Smooth muscle cell (in vitro differentiated cells): ENCODE data around the gene SLC26A1. TPM values are rescaled to one million over a fixed set of nuclear protein-coding genes. Genes with fewer than 3 reads are reported as not detected.

ENCODE experiments used
- DNase-seq: peaks from one replicate; lab custom pipeline; 2025; ENCODE audit not compliant: unreplicated experiment; lab: John Stamatoyannopoulos, UW
- H2AFZ ChIP-seq: fragments of 200-600 bp; sonication (generic); 2 replicates; pipeline ENCODE4 v1.6.0; 2016; ENCODE audit warnings: antibody characterized with exemption, low read depth, mild to moderate bottlenecking
- H3F3A ChIP-seq: fragments of 200-600 bp; sonication (generic); 2 replicates; pipeline ENCODE4 v1.6.0; 2017; ENCODE audit warnings: antibody characterized with exemption, low read depth
- H3K27ac ChIP-seq: fragments of 200-600 bp; sonication (generic); 2 replicates; pipeline ENCODE4 v1.5.1; 2016; ENCODE audit warnings: low read depth, mild to moderate bottlenecking
- H3K27me3 ChIP-seq: fragments of 200-600 bp; sonication (generic); 2 replicates; pipeline ENCODE4 v1.6.1; 2016; ENCODE audit warnings: low read depth, mild to moderate bottlenecking
- H3K36me3 ChIP-seq: fragments of 200-600 bp; sonication (generic); 2 replicates; pipeline ENCODE4 v1.5.1; 2016; ENCODE audit warnings: low read depth
- H3K4me1 ChIP-seq: fragments of 200-600 bp; sonication (generic); 2 replicates; pipeline ENCODE4 v1.5.1; 2016; ENCODE audit warnings: low read depth
- H3K4me2 ChIP-seq: fragments of 200-600 bp; sonication (generic); 2 replicates; pipeline ENCODE4 v1.6.0; 2016; ENCODE audit warnings: mild to moderate bottlenecking
- H3K4me3 ChIP-seq: fragments of 200-600 bp; sonication (generic); 2 replicates; pipeline ENCODE4 v1.5.1; 2016; ENCODE audit warnings: mild to moderate bottlenecking
- H3K79me2 ChIP-seq: fragments of 200-600 bp; sonication (generic); 2 replicates; pipeline ENCODE4 v1.6.0; 2016; ENCODE audit warnings: low read depth, mild to moderate bottlenecking
- H3K9ac ChIP-seq: fragments of 200-600 bp; sonication (generic); 2 replicates; pipeline ENCODE4 v1.6.0; 2016; ENCODE audit warnings: low read depth
- H3K9me3 ChIP-seq: fragments of 200-600 bp; sonication (generic); replicated peaks from 2 replicates; pipeline ENCODE4 v1.5.1; 2016; ENCODE audit warnings: low read depth
- H4K20me1 ChIP-seq: fragments of 200-600 bp; sonication (generic); 2 replicates; pipeline ENCODE4 v1.6.0; 2016; ENCODE audit warnings: low read depth
- CTCF ChIP-seq: fragments of 200-600 bp; sonication (generic); IDR thresholded peaks from 2 replicates; pipeline ENCODE4 v1.5.1; 2017; ENCODE audit warnings: borderline replicate concordance, mild to moderate bottlenecking, antibody characterized with exemption; ENCODE audit not compliant: insufficient read depth, poor library complexity, severe bottlenecking
- WGBS: methylation state at CpG from one replicate; pipeline ENCODE4 v1.1.7; 2016; ENCODE audit warnings: low lambda C conversion rate; 5-methylcytosine and 5-hydroxymethylcytosine counted together
- polyA plus RNA-seq: library from polyadenylated mRNA; unstranded; fragments of >200 nt; fragmentation: Nextera tagmentation; extraction: Ambion mirVana; gene quantifications from 2 replicates; pipeline ENCODE4 v1.2.1, GENCODE V29; 2016
- total RNA-seq: library from RNA; depleted of rRNA; stranded (reverse); fragments of >200 nt; gene quantifications from 2 replicates; pipeline ENCODE4 v1.2.3, GENCODE V29; 2014

The SLC26A1 gene
- total and polyA plus RNA-seq, 2 experiments from 2014 or later: 0.67 to 1.7 TPM

- Histone ChIP-seq H3K27ac (no peak overlapping the region), H3F3A (no peaks in the 10 kb centered on the region), H3K9me3 (no peaks in the 10 kb centered on the region), H3K79me2 (no peaks in the 10 kb centered on the region), H3K9ac (no peak overlapping the region), H3K27me3 (no peaks in the 10 kb centered on the region), H3K4me3 (no peak overlapping the region), H3K4me1 (peaks cover 17% of the 10 kb centered on the region), H3K36me3 (no peaks in the 10 kb centered on the region), H4K20me1 (no peaks in the 10 kb centered on the region), H3K4me2 (no peak overlapping the region), H2AFZ (no peak overlapping the region)
- no peak for DNase-seq
- 91% methylated on average over 16 of the region's 16 CpGs for WGBS
- no peak for TF ChIP-seq CTCF
These were observed 45.8 kb upstream of the SLC26A1 start for GRCh38 chr4:1038948-1039492.

GRCh38 chr4:1036976-1037810 lies 44.0 kb upstream of the SLC26A1 start:
- no peaks in the 10 kb centered on the region for H4K20me1 ChIP-seq
- no peak overlapping the region for H2AFZ ChIP-seq
- H3K9me3 ChIP-seq: no peaks in the 10 kb centered on the region
- H3K4me2 ChIP-seq: no peak overlapping the region
- no peak overlapping the region for H3K9ac ChIP-seq
- H3K27ac ChIP-seq: no peak overlapping the region
- no peaks in the 10 kb centered on the region for H3F3A ChIP-seq
- peaks cover 14% of the 10 kb centered on the region for H3K4me1 ChIP-seq
- no peak for TF ChIP-seq CTCF
- H3K79me2 ChIP-seq: no peaks in the 10 kb centered on the region
- H3K4me3 ChIP-seq: no peak overlapping the region
- no peak for DNase-seq
- WGBS: 86% methylated on average over 22 of the region's 26 CpGs
- H3K36me3 ChIP-seq: no peaks in the 10 kb centered on the region
- no peaks in the 10 kb centered on the region for H3K27me3 ChIP-seq

- H3K79me2 ChIP-seq: no peaks in the 10 kb centered on the region
- H3K4me3 ChIP-seq: no peak overlapping the region
- no peak overlapping the region for H3K9ac ChIP-seq
- no peaks in the 10 kb centered on the region for H3K27me3 ChIP-seq
- no peak for TF ChIP-seq CTCF
- H3K36me3 ChIP-seq: no peaks in the 10 kb centered on the region
- H2AFZ ChIP-seq: no peak overlapping the region
- H3K4me1 ChIP-seq: peaks cover 14% of the 10 kb centered on the region
- 93% methylated on average over 10 of the region's 15 CpGs for WGBS
- no peak overlapping the region for H3K4me2 ChIP-seq
- no peak for DNase-seq
- no peaks in the 10 kb centered on the region for H3K9me3 ChIP-seq
- no peak overlapping the region for H3K27ac ChIP-seq
- H3F3A ChIP-seq: no peaks in the 10 kb centered on the region
- no peaks in the 10 kb centered on the region for H4K20me1 ChIP-seq
These were observed 42.9 kb upstream of the SLC26A1 start for GRCh38 chr4:1036095-1036494.

- Histone ChIP-seq H2AFZ (no peak overlapping the region), H3K27ac (no peak overlapping the region), H3K4me1 (peaks cover 10% of the 10 kb centered on the region), H3K4me2 (no peak overlapping the region), H4K20me1 (no peaks in the 10 kb centered on the region), H3K27me3 (no peaks in the 10 kb centered on the region), H3K4me3 (no peak overlapping the region), H3K9ac (no peak overlapping the region), H3F3A (no peaks in the 10 kb centered on the region), H3K9me3 (no peaks in the 10 kb centered on the region), H3K36me3 (no peaks in the 10 kb centered on the region), H3K79me2 (no peaks in the 10 kb centered on the region)
- no peak for TF ChIP-seq CTCF
- no peak for DNase-seq
- 92% methylated on average over 26 of the region's 26 CpGs for WGBS
These were observed 42.3 kb upstream of the SLC26A1 start for GRCh38 chr4:1035510-1035909.
